Measurements from ENCODE around the gene AHCYL1. TPM values are rescaled to one million over a fixed set of nuclear protein-coding genes. Genes with fewer than 3 reads are reported as not detected.
A peak's percentile ranks its signal among the peaks of the same experiment; 100 is the strongest.

The AHCYL1 gene
- total and polyA plus RNA-seq, 4 donors, result 24.9 to 40.7 (median 30.3) TPM

DNA sequence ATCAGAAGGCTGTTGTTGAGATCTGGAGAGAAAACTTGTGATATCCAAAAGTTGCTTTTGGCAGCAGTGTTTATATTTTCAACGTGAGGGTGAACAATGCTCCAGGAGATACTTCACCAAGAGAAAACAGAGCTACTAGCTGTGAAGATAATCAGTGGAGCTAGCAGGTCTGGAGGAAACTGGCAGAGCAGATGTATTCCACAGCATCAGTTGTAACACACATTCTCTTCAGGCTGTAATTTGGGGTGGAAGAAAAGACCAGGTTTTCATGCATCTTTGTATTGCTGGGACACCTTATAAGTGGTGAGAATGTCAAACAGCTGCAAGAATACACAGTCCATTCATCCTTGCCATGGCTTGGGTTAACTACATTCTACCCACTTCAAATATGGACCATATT, 22.0 kb downstream of the AHCYL1 start:
- no peaks in the 10 kb centered on the region for H3K9me3 ChIP-seq (ENCODE audit: control insufficient read depth in 4 of 4, low read length in 3 of 4)
- H3K36me3 ChIP-seq (ENCODE audit: control insufficient read depth in 4 of 4, insufficient read depth in 3 of 4, low read depth in 1 of 4, low read length in 3 of 4), result peaks cover 0 to 6% (median 2%) of the 10 kb centered on the region in 4 donors
- H3K9ac ChIP-seq (ENCODE audit: low read depth in 1 of 2, low read length in 2 of 2), result no peak overlapping the region
- no peak for DNase-seq (ENCODE audit: low spot score)
- H3K27me3 ChIP-seq (ENCODE audit: control insufficient read depth in 4 of 4, insufficient read depth in 4 of 4, low read length in 3 of 4), result no peaks in the 10 kb centered on the region
- H3K4me1 ChIP-seq (ENCODE audit: control insufficient read depth in 4 of 4, insufficient read depth in 4 of 4, low read length in 3 of 4), result peaks cover 2 to 72% (median 44%) of the 10 kb centered on the region in 4 donors
- H3K27ac ChIP-seq (ENCODE audit: low read depth in 1 of 2, low read length in 2 of 2), result no peak overlapping the region
- H3K4me3 ChIP-seq (ENCODE audit: low read depth in 1 of 3, low read length in 3 of 3), result no peak overlapping the region
- 32% methylated on average over 1 of the region's 1 CpG for WGBS
- TF ChIP-seq HNF4A (conservative IDR thresholded peaks at IDR 0.05) (no peak), NR2F2 (IDR thresholded peaks at IDR 0.05) (no peak)

DNA sequence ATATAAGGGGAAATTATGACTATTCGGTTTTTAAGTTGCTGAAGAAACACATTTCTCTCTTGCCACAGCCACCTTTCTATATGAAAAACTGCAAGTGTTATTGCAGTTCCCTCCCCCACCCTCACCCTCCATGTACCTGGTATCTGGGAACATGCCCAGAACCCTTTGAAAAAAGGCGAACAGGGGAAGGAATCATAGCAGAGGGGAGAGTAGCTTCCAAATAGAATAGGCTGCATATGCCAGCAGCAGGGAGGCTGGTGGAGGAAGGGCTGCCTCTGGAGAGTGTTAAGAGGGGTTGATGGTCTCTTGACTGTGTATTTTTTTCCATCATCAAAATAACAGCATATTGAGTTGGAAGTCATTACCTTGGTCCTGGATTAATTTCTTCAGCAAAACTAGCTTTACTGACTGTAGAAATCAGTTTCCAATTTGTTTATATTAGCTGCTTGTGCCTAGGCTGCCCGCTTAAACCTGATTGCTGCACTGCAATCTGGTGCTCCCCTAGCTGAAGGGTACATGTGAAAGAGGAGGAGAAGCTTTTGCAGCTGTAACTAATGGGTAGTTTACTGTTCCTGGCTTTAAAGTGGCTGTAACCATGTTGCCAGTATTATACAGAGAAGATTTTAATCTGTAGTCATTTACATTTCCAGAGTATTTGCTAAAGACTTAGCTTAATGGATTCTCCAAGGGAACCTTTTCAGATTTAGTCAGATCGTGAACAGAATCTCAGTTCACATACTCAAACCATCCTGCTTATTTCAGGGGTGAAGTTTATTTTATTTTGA, 22.7 kb downstream of the AHCYL1 start:
- no peaks in the 10 kb centered on the region for H3K9me3 ChIP-seq (ENCODE audit: control insufficient read depth in 4 of 4, low read length in 3 of 4)
- peaks cover 2 to 79% (median 51%) of the 10 kb centered on the region in 4 donors for H3K4me1 ChIP-seq (ENCODE audit: control insufficient read depth in 4 of 4, insufficient read depth in 4 of 4, low read length in 3 of 4)
- 70% methylated on average over 4 of the region's 4 CpGs for WGBS
- no peak for TF ChIP-seq RXRA (IDR thresholded peaks at IDR 0.05)
- TF ChIP-seq, protein P1, sequence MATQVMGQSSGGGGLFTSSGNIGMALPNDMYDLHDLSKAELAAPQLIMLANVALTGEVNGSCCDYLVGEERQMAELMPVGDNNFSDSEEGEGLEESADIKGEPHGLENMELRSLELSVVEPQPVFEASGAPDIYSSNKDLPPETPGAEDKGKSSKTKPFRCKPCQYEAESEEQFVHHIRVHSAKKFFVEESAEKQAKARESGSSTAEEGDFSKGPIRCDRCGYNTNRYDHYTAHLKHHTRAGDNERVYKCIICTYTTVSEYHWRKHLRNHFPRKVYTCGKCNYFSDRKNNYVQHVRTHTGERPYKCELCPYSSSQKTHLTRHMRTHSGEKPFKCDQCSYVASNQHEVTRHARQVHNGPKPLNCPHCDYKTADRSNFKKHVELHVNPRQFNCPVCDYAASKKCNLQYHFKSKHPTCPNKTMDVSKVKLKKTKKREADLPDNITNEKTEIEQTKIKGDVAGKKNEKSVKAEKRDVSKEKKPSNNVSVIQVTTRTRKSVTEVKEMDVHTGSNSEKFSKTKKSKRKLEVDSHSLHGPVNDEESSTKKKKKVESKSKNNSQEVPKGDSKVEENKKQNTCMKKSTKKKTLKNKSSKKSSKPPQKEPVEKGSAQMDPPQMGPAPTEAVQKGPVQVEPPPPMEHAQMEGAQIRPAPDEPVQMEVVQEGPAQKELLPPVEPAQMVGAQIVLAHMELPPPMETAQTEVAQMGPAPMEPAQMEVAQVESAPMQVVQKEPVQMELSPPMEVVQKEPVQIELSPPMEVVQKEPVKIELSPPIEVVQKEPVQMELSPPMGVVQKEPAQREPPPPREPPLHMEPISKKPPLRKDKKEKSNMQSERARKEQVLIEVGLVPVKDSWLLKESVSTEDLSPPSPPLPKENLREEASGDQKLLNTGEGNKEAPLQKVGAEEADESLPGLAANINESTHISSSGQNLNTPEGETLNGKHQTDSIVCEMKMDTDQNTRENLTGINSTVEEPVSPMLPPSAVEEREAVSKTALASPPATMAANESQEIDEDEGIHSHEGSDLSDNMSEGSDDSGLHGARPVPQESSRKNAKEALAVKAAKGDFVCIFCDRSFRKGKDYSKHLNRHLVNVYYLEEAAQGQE (IDR thresholded peaks at IDR 0.05), result no peak
- TF ChIP-seq FOXA1 (IDR thresholded peaks at IDR 0.05), result no peak
- TF ChIP-seq JUND (IDR thresholded peaks at IDR 0.05), result no peak
- TF ChIP-seq EGR1 (IDR thresholded peaks at IDR 0.05; ENCODE audit: low read depth in 2 of 2), result no peak
- TF ChIP-seq FOXA2 (IDR thresholded peaks at IDR 0.05), result no peak
- no peak for TF ChIP-seq HNF4A (conservative IDR thresholded peaks at IDR 0.05)
- H3K9ac ChIP-seq (ENCODE audit: low read depth in 1 of 2, low read length in 2 of 2), result no peak overlapping the region
- no peaks in the 10 kb centered on the region for H3K27me3 ChIP-seq (ENCODE audit: control insufficient read depth in 4 of 4, insufficient read depth in 4 of 4, low read length in 3 of 4)
- H3K36me3 ChIP-seq (ENCODE audit: control insufficient read depth in 4 of 4, insufficient read depth in 3 of 4, low read depth in 1 of 4, low read length in 3 of 4), result peaks cover 0 to 8% (median 2%) of the 10 kb centered on the region in 4 donors
- no peak overlapping the region for H3K27ac ChIP-seq (ENCODE audit: low read depth in 1 of 2, low read length in 2 of 2)
- DNase-seq (ENCODE audit: low spot score), result no peak
- H3K4me3 ChIP-seq (ENCODE audit: low read depth in 1 of 3, low read length in 3 of 3), result no peak overlapping the region

DNA sequence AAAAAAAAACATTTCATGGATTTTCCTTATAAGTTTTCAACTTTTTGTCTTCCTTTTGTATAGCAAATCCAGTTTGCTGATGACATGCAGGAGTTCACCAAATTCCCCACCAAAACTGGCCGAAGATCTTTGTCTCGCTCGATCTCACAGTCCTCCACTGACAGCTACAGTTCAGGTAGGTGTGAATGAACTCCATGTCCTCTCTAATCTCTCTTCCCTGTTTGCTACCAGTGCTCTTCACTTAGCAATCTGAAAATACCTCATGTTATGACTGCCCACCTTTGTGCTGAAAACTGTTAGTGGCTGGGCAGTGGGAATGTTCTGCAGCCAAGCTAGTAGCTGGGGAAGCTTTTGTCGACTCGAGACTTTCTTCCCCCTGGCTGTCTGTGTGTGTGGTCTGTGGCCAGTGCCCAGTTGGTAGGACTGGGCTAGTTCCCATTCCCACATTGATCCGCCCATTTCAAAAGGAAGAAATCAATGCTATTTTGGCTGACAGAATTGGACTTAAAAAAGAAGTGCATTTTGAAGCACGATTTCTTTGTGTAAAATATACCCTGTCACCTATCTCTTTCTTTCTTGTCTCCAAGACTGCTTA, 24.5 kb downstream of the AHCYL1 start:
- H3K4me3 ChIP-seq (ENCODE audit: low read depth in 1 of 3, low read length in 3 of 3), result no peak overlapping the region
- WGBS, result 36% methylated on average over 7 of the region's 7 CpGs
- no peak for DNase-seq (ENCODE audit: low spot score)
- no peaks in the 10 kb centered on the region for H3K9me3 ChIP-seq (ENCODE audit: control insufficient read depth in 4 of 4, low read length in 3 of 4)
- no peak overlapping the region for H3K27ac ChIP-seq (ENCODE audit: low read depth in 1 of 2, low read length in 2 of 2)
- peaks cover 2 to 69% (median 46%) of the 10 kb centered on the region in 4 donors for H3K4me1 ChIP-seq (ENCODE audit: control insufficient read depth in 4 of 4, insufficient read depth in 4 of 4, low read length in 3 of 4)
- no peaks in the 10 kb centered on the region for H3K27me3 ChIP-seq (ENCODE audit: control insufficient read depth in 4 of 4, insufficient read depth in 4 of 4, low read length in 3 of 4)
- H3K36me3 ChIP-seq (ENCODE audit: control insufficient read depth in 4 of 4, insufficient read depth in 3 of 4, low read depth in 1 of 4, low read length in 3 of 4), result peaks cover 0 to 16% (median 5%) of the 10 kb centered on the region in 4 donors
- H3K9ac ChIP-seq (ENCODE audit: low read depth in 1 of 2, low read length in 2 of 2), result no peak overlapping the region
- no peak for TF ChIP-seq JUND (IDR thresholded peaks at IDR 0.05)
- TF ChIP-seq, protein P1 (IDR thresholded peaks at IDR 0.05), result no peak
- TF ChIP-seq, protein P2, sequence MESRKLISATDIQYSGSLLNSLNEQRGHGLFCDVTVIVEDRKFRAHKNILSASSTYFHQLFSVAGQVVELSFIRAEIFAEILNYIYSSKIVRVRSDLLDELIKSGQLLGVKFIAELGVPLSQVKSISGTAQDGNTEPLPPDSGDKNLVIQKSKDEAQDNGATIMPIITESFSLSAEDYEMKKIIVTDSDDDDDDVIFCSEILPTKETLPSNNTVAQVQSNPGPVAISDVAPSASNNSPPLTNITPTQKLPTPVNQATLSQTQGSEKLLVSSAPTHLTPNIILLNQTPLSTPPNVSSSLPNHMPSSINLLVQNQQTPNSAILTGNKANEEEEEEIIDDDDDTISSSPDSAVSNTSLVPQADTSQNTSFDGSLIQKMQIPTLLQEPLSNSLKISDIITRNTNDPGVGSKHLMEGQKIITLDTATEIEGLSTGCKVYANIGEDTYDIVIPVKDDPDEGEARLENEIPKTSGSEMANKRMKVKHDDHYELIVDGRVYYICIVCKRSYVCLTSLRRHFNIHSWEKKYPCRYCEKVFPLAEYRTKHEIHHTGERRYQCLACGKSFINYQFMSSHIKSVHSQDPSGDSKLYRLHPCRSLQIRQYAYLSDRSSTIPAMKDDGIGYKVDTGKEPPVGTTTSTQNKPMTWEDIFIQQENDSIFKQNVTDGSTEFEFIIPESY (IDR thresholded peaks at IDR 0.05), result no peak
- TF ChIP-seq SP1 (IDR thresholded peaks at IDR 0.05), result peak; percentile 15
- TF ChIP-seq, protein P3, sequence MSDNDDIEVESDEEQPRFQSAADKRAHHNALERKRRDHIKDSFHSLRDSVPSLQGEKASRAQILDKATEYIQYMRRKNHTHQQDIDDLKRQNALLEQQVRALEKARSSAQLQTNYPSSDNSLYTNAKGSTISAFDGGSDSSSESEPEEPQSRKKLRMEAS (IDR thresholded peaks at IDR 0.05), result peak; percentile 27
- TF ChIP-seq FOXA2 (IDR thresholded peaks at IDR 0.05), result no peak
- no peak for TF ChIP-seq NR2F2 (IDR thresholded peaks at IDR 0.05)
- no peak for TF ChIP-seq EGR1 (IDR thresholded peaks at IDR 0.05; ENCODE audit: low read depth in 2 of 2)
- peak in 1 of 2 donors; percentile 28 for TF ChIP-seq RAD21 (IDR thresholded peaks at IDR 0.05)
- peak in 1 of 2 donors; percentile 27 for TF ChIP-seq HNF4A (conservative IDR thresholded peaks at IDR 0.05)
- TF ChIP-seq FOXA1 (IDR thresholded peaks at IDR 0.05), result no peak
- peak; percentile 63 to 66 for TF ChIP-seq RXRA (IDR thresholded peaks at IDR 0.05)
- TF ChIP-seq, protein P4, sequence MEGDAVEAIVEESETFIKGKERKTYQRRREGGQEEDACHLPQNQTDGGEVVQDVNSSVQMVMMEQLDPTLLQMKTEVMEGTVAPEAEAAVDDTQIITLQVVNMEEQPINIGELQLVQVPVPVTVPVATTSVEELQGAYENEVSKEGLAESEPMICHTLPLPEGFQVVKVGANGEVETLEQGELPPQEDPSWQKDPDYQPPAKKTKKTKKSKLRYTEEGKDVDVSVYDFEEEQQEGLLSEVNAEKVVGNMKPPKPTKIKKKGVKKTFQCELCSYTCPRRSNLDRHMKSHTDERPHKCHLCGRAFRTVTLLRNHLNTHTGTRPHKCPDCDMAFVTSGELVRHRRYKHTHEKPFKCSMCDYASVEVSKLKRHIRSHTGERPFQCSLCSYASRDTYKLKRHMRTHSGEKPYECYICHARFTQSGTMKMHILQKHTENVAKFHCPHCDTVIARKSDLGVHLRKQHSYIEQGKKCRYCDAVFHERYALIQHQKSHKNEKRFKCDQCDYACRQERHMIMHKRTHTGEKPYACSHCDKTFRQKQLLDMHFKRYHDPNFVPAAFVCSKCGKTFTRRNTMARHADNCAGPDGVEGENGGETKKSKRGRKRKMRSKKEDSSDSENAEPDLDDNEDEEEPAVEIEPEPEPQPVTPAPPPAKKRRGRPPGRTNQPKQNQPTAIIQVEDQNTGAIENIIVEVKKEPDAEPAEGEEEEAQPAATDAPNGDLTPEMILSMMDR (IDR thresholded peaks at IDR 0.05; ENCODE audit: low read depth, low read length, missing input control), result no peak
